Pancreas (tissue), 10 donors: ENCODE results near the gene CCDC106. TPM values are rescaled to one million over a fixed set of nuclear protein-coding genes. Genes with fewer than 3 reads are reported as not detected.

ENCODE experiments used
- ATAC-seq, 4 donors: fragments of 200-7000 bp; cut with Tn5 transposase; one replicate each; pipeline versions ENCODE4 v1.8.0 to v1.9.1; 2020; ENCODE audit warnings: mild to moderate bottlenecking in 4 of 4, moderate library complexity in 4 of 4
- DNase-seq, 6 donors: peaks; one replicate each; pipeline ENCODE4 v3.0.0-alpha.2; 2020
- FAIRE-seq: peaks from 2 replicates; lab custom pipeline; 2012; peaks lifted over from hg19 to GRCh38; lab: Jason Lieb, UNC
- H3K27ac ChIP-seq, 4 donors: fragments of 200-600 bp; sonication (generic); 1 replicate in 3 of 4; 2 replicates in 1 of 4; pipeline versions ENCODE4 v1.5.0 to v1.8.0; 2020
- H3K27me3 ChIP-seq, 4 donors: fragments of 200-600 bp; one replicate each; pipeline ENCODE4 v1.8.0; 2021
- H3K36me3 ChIP-seq, 3 donors: fragments of 200-600 bp; sonication (generic) in 1 of 3; one replicate each; pipeline versions ENCODE4 v1.5.0 to v1.8.0; 2020 to 2021
- H3K4me1 ChIP-seq, 3 donors: fragments of 200-600 bp; one replicate each; pipeline ENCODE4 v1.8.0; 2021
- H3K4me3 ChIP-seq, 4 donors: fragments of 200-600 bp; sonication (generic) in 2 of 4; one replicate each; pipeline versions ENCODE4 v1.5.0 to v1.8.0; 2020 to 2021
- H3K9me3 ChIP-seq, 4 donors: fragments of 200-600 bp; one replicate each; pipeline ENCODE4 v1.8.0; 2021
- WGBS, 2 donors: extraction: QIAGEN DNeasy Blood & Tissue Kit; methylation state at CpG; one replicate each; pipeline ENCODE4 v1.1.7; 2013; 5-methylcytosine and 5-hydroxymethylcytosine counted together
- intact Hi-C, 3 donors: fragments of 100-400 bp; cut with DNase I; formaldehyde crosslinking; loops; one replicate each; pipeline versions ENCODE4 v1.11.1 to v1.14.2; 2022
- polyA plus RNA-seq, 2 donors: library from polyadenylated mRNA; stranded (reverse); fragments of 200-250 nt; gene quantifications; one replicate each; pipeline ENCODE4 v1.2.3, GENCODE V29; 2013
- total RNA-seq, 6 donors: library from RNA; stranded (reverse); fragmentation: NEBNext Ultra II Directional in 4 of 6; extraction: Animal tissue kit (Norgen Biotek cat#: 25700) in 4 of 6; gene quantifications; one replicate each; pipeline versions ENCODE4 v1.2.1 to v1.2.4, GENCODE V29; 2021 to 2023
- TF ChIP-seq, protein P1 (sequence below), 4 donors: fragments of 200-600 bp; sonication (generic) in 3 of 4; IDR thresholded peaks; one replicate each; pipeline versions ENCODE4 v1.5.0 to v1.8.0; 2021; ENCODE audit warnings: antibody characterized with exemption in 4 of 4
- donor health status: healthy with polysubstance abuse.
- donor health status: DM: no; HTN: no; CAD: no; lungs with moderate emphysema.
- donor health status: DM: no; HTN: no; CAD: no.
- donor health status: control.
- donor health status: control.
- donor health status: Bipolar disorder and iron deficiency.
- donor health status: DM: yes; HTN: yes; CAD: no.
- donor health status: DM: no; HTN: no; CAD: no.
- donor health status: DM: no; HTN: no; CAD: no.
- donor health status: DM: yes; HTN: yes; CAD: no.

The CCDC106 gene
- total and polyA plus RNA-seq, 8 donors = 3.2 to 22.8 (median 5.4) TPM

DNA sequence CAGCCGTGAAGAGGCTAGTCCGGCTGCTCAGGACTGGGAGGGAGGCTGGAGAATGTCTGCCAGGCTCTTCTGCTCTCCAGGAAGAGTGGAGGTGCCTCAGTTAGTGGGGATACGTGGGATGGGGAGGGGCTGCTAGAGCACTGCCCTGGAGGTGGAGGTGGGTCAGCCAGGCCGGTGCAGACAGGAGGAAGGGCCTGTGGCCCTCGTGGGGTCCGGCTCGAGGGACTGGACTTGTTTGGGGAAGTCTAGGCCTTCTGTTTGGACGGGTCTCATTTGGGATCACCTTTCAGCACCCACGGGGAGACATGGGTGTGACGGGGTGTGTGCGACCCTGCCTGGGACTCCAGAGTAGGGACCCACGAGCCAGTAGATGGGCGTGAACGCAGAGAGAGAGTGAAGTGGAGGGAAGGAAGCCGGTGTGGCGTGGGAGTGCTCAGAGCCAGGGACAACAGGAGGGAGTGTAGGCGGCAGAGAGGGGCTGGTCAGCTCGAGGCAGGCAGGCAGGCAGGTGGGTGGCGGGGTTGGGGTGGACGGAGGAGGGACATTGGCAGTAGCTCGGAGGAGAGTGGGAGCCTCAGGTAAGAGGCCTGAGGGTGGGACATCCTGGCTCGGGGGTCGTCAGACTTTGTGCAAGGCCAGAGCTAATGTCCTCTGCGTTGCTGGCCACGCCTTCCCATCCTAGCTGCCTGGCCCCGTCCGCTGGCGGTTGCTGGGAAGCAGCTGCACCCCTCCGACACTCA lies 38.5 kb downstream of the CCDC106 start:
- WGBS, 2 donors = 89 to 91% methylated on average over 29 of the region's 29 CpGs
- Histone ChIP-seq H3K4me1 (peaks cover 21 to 30% (median 29%) of the 10 kb centered on the region in 3 donors), H3K36me3 (peaks cover 4 to 31% (median 30%) of the 10 kb centered on the region in 3 donors), H3K9me3 (no peaks in the 10 kb centered on the region), H3K4me3 (no peak overlapping the region), H3K27me3 (no peaks in the 10 kb centered on the region), H3K27ac (no peak overlapping the region)
- no peak for FAIRE-seq
- TF ChIP-seq, protein P1, sequence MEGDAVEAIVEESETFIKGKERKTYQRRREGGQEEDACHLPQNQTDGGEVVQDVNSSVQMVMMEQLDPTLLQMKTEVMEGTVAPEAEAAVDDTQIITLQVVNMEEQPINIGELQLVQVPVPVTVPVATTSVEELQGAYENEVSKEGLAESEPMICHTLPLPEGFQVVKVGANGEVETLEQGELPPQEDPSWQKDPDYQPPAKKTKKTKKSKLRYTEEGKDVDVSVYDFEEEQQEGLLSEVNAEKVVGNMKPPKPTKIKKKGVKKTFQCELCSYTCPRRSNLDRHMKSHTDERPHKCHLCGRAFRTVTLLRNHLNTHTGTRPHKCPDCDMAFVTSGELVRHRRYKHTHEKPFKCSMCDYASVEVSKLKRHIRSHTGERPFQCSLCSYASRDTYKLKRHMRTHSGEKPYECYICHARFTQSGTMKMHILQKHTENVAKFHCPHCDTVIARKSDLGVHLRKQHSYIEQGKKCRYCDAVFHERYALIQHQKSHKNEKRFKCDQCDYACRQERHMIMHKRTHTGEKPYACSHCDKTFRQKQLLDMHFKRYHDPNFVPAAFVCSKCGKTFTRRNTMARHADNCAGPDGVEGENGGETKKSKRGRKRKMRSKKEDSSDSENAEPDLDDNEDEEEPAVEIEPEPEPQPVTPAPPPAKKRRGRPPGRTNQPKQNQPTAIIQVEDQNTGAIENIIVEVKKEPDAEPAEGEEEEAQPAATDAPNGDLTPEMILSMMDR (IDR thresholded peaks at IDR 0.05) = no peak
- intact Hi-C loops = no loop called here
- DNase-seq = peak in 3 of 6 donors; percentile 21 to 63 (median 46)
- no peak for ATAC-seq

DNA sequence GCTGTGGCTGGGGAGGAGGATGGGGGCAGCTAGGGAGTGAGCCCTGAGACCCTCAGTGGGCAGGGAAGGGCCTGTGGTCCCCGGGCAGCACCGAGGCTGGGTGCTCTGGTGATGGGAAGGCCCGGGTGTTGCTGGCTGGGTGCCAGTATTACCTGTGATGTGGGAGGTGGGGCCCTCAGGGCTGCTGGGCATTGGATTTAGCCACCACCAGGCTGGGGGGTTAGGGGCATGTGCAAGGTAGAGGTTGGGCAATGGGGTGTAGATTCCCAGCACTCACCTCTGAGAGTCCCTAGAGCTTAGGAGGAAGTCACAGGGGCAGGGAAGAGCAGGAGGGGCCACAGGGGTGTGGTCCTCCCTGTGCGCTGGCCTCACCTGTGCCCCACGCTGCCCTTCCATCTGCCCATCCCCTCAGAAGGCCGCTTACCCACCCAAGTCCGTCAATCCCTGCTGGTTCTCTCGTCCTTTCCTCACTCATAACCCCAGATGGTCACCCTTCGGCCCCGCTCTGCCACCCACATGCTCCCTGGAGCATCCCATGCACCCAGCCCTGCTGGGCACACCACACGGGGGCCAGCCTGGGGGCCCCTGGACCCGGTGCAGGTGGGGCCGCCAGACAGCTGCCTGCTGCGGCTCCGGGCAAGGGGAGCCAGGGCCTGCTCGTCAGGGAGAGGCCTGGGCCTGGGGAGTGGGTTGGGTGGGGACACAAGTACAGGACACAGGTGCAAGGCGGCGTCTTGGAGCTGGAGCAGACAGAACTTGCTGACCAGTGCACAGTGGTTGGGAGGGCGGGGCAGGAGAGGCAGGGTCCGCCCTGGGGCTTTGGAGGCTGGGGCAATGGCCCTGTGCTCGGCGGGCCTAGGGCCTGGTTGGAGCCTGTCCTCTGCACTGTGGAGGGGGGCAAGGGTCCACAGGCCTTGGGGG lies 39.5 kb downstream of the CCDC106 start:
- H3K4me1 ChIP-seq = peaks cover 21 to 28% (median 23%) of the 10 kb centered on the region in 3 donors

DNA sequence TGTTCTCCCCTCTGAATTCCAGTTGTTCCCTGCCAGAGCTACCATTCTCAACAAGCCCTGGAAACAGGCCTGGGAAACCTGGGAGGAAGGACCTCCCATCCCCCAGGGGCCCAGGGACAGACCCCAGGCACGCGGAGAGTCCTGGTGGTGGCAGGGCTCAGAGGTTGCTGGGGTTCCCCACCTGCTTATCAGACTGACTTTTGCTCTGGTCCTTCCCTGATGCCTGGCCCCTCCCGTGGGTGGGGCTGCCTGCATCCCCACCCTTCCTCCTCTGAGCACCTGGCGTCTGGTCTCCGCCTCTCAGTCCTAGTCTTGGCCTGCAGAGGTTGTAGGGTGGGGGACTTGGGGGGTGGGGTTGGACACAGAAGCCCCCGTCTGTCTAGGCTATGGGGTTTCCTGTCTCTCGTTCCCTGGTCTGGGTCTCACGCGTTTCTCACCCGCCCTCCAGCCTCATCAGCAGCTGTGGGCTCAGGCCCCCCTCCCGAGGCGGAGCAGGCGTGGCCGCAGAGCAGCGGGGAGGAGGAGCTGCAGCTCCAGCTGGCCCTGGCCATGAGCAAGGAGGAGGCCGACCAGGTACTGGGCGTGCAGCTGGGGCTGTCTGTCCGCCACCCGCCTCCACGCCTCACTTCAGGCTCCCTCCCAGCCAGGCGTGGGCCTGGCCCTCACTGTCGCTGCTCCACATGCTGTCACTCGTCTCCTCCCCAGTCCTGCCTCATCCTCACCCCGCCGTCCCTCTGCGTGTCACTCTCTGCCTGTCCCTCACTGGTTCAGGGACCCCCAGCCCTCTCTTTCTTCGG lies 40.6 kb downstream of the CCDC106 start:
- intact Hi-C loops = no loop called here
- Histone ChIP-seq H3K9me3 (no peaks in the 10 kb centered on the region), H3K4me1 (peaks cover 14 to 19% (median 15%) of the 10 kb centered on the region in 3 donors), H3K27ac (no peak overlapping the region), H3K36me3 (peaks cover 4 to 47% (median 41%) of the 10 kb centered on the region in 3 donors), H3K4me3 (no peak overlapping the region), H3K27me3 (no peaks in the 10 kb centered on the region)
- peak in 1 of 4 donors; percentile 13 for ATAC-seq
- DNase-seq = peak in 3 of 6 donors; percentile 31 to 63 (median 49)
- 82 to 84% methylated on average over 24 to 27 of the region's 27 CpGs for WGBS, 2 donors
- FAIRE-seq = no peak
- TF ChIP-seq, protein P1 (IDR thresholded peaks at IDR 0.05) = no peak

More for the DNA sequence above, 39.5 kb downstream of the CCDC106 start:
- H3K27me3 ChIP-seq = no peaks in the 10 kb centered on the region
- H3K4me3 ChIP-seq = no peak overlapping the region
- TF ChIP-seq, protein P1 (IDR thresholded peaks at IDR 0.05) = no peak
- no peak for ATAC-seq
- H3K36me3 ChIP-seq = peaks cover 4 to 36% (median 31%) of the 10 kb centered on the region in 3 donors
- WGBS, 2 donors = 81 to 82% methylated on average over 22 of the region's 22 CpGs
- no peak for FAIRE-seq
- intact Hi-C loops = no loop called here
- no peak overlapping the region for H3K27ac ChIP-seq
- DNase-seq = peak in 3 of 6 donors; percentile 47 to 80 (median 60)
- no peaks in the 10 kb centered on the region for H3K9me3 ChIP-seq

DNA sequence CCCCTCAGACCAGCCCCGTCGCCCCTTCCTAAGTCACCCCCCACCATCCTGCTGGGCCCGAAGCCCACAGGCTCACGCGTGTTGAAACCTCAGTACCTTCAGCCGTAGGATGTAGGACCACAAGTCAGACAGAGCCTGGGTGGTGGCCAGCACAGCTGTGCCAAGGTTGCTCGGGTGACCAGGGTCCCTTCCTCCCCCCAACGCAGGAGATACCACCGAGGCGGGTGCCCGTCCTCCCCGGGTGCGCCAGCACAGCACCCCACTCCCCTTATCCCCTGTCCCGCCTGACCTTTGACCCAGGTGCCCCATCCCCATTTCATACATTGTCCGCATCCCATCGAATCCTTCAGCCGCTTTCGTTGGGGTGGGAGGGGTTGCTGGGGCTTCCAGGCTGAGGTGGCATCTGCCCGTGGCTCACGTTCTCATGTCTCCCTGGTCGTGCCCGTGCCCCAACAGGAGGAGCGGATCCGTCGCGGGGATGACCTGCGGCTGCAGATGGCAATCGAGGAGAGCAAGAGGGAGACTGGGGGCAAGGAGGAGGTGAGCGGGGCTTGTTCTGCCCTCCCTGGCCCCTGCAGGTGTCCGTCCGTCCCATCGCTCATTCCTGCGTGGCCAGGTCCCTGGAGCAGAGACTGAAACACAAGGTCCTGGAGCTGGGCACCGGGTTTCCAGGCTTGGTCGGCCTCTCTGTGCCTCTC lies 41.5 kb downstream of the CCDC106 start:
- 94% methylated on average over 34 to 35 of the region's 35 CpGs for WGBS, 2 donors
- no peaks in the 10 kb centered on the region for H3K9me3 ChIP-seq
- H3K4me3 ChIP-seq = no peak overlapping the region
- peaks cover 7 to 10% (median 9%) of the 10 kb centered on the region in 3 donors for H3K4me1 ChIP-seq
- TF ChIP-seq, protein P1 (IDR thresholded peaks at IDR 0.05) = no peak
- no peak for ATAC-seq
- peaks cover 4 to 57% (median 46%) of the 10 kb centered on the region in 3 donors for H3K36me3 ChIP-seq
- DNase-seq = peak in 2 of 6 donors; percentile 28 to 44
- no peak overlapping the region for H3K27ac ChIP-seq
- H3K27me3 ChIP-seq = no peaks in the 10 kb centered on the region
- intact Hi-C loops = loop anchor here in 1 of 3 donors (10.0 kb wide), 1 partner anchor 125 kb away; no protein-coding TSS in a partner anchor
- no peak for FAIRE-seq
